HEK293 (cell line): Measurements from ENCODE around the gene ARPC4.

ENCODE experiments used
- EGR2 ChIP-seq: fragments of 450-650 bp; formaldehyde crosslinking; IDR thresholded peaks from 2 replicates; pipeline ENCODE4 v1.5.1; 2016; ENCODE audit warnings: low read depth, missing biosample characterization, missing genetic modification characterization
- GLI4 ChIP-seq: fragments of 450-650 bp; formaldehyde crosslinking; IDR thresholded peaks from 2 replicates; pipeline ENCODE4 v1.5.1; 2016; ENCODE audit warnings: missing biosample characterization, missing genetic modification characterization
- MZF1 ChIP-seq: fragments of 450-650 bp; formaldehyde crosslinking; IDR thresholded peaks from 2 replicates; pipeline ENCODE4 v1.5.1; 2017; ENCODE audit warnings: missing biosample characterization, missing genetic modification characterization, borderline replicate concordance
- PATZ1 ChIP-seq: fragments of 450-650 bp; formaldehyde crosslinking; IDR thresholded peaks from 2 replicates; pipeline ENCODE4 v1.5.1; 2016; ENCODE audit warnings: missing biosample characterization, missing genetic modification characterization
- PBX3 ChIP-seq: sonication (generic); formaldehyde crosslinking; IDR thresholded peaks from 2 replicates; pipeline ENCODE4 v1.8.1; 2022; ENCODE audit warnings: mild to moderate bottlenecking, moderate library complexity, missing genetic modification reagents
- REST ChIP-seq: fragments of 450-650 bp; formaldehyde crosslinking; IDR thresholded peaks from 2 replicates; pipeline ENCODE4 v1.5.1; 2016; ENCODE audit warnings: missing biosample characterization, missing genetic modification characterization
- WT1 ChIP-seq: fragments of 450-650 bp; formaldehyde crosslinking; IDR thresholded peaks from 2 replicates; pipeline ENCODE4 v1.5.1; 2016; ENCODE audit warnings: missing biosample characterization, missing genetic modification characterization
- YY2 ChIP-seq: fragments of 450-650 bp; formaldehyde crosslinking; IDR thresholded peaks from 2 replicates; pipeline ENCODE4 v1.5.1; 2016; ENCODE audit warnings: missing biosample characterization, missing genetic modification characterization
- ZBTB10 ChIP-seq: fragments of 450-650 bp; formaldehyde crosslinking; IDR thresholded peaks from 2 replicates; pipeline ENCODE4 v1.5.1; 2016; ENCODE audit warnings: missing biosample characterization, missing genetic modification characterization
- ZBTB26 ChIP-seq: fragments of 450-650 bp; formaldehyde crosslinking; optimal IDR thresholded peaks from 2 replicates; pipeline ENCODE3; 2016; ENCODE audit warnings: missing biosample characterization, mild to moderate bottlenecking, missing genetic modification characterization
- ZEB2 ChIP-seq: fragments of 450-650 bp; formaldehyde crosslinking; IDR thresholded peaks from 2 replicates; pipeline ENCODE4 v1.5.1; 2016; ENCODE audit warnings: missing biosample characterization, missing genetic modification characterization
- ZFP69B ChIP-seq: fragments of 450-650 bp; formaldehyde crosslinking; IDR thresholded peaks from 2 replicates; pipeline ENCODE4 v1.5.1; 2016; ENCODE audit warnings: missing biosample characterization, missing genetic modification characterization
- ZNF146 ChIP-seq: fragments of 450-650 bp; formaldehyde crosslinking; IDR thresholded peaks from 2 replicates; pipeline ENCODE4 v1.5.1; 2016; ENCODE audit warnings: missing biosample characterization, missing genetic modification characterization
- ZNF155 ChIP-seq: fragments of 450-650 bp; formaldehyde crosslinking; IDR thresholded peaks from 2 replicates; pipeline ENCODE4 v1.5.1; 2016; ENCODE audit warnings: missing biosample characterization, missing genetic modification characterization
- ZNF202 ChIP-seq: fragments of 450-650 bp; formaldehyde crosslinking; IDR thresholded peaks from 2 replicates; pipeline ENCODE4 v1.5.1; 2016; ENCODE audit warnings: missing biosample characterization, missing genetic modification characterization, borderline replicate concordance
- ZNF211 ChIP-seq: fragments of 450-650 bp; formaldehyde crosslinking; IDR thresholded peaks from 2 replicates; pipeline ENCODE4 v1.5.1; 2016; ENCODE audit warnings: low read depth, missing biosample characterization, missing genetic modification characterization
- ZNF239 ChIP-seq: fragments of 450-650 bp; formaldehyde crosslinking; IDR thresholded peaks from 2 replicates; pipeline ENCODE4 v1.5.1; 2016; ENCODE audit warnings: missing biosample characterization, missing genetic modification characterization
- ZNF335 ChIP-seq: fragments of 450-650 bp; formaldehyde crosslinking; conservative IDR thresholded peaks from 2 replicates; pipeline ENCODE4 v1.5.1; 2016; ENCODE audit warnings: missing biosample characterization, missing genetic modification characterization
- ZNF433 ChIP-seq: fragments of 450-650 bp; formaldehyde crosslinking; IDR thresholded peaks from 2 replicates; pipeline ENCODE4 v1.5.1; 2016; ENCODE audit warnings: missing biosample characterization, missing genetic modification characterization, low read depth
- ZNF473 ChIP-seq: fragments of 450-650 bp; formaldehyde crosslinking; IDR thresholded peaks from 2 replicates; pipeline ENCODE4 v1.5.1; 2017; ENCODE audit warnings: missing biosample characterization, missing genetic modification characterization
- ZNF488 ChIP-seq: fragments of 450-650 bp; formaldehyde crosslinking; IDR thresholded peaks from 2 replicates; pipeline ENCODE4 v1.5.1; 2016; ENCODE audit warnings: missing biosample characterization, missing genetic modification characterization
- ZNF501 ChIP-seq: fragments of 450-650 bp; formaldehyde crosslinking; IDR thresholded peaks from 2 replicates; pipeline ENCODE4 v1.5.1; 2016; ENCODE audit warnings: missing biosample characterization, missing genetic modification characterization
- ZNF510 ChIP-seq: fragments of 450-650 bp; formaldehyde crosslinking; IDR thresholded peaks from 2 replicates; pipeline ENCODE4 v1.5.1; 2018; ENCODE audit warnings: mild to moderate bottlenecking, missing genetic modification characterization, missing biosample characterization; ENCODE audit not compliant: insufficient replicate concordance
- ZNF558 ChIP-seq: fragments of 450-650 bp; formaldehyde crosslinking; IDR thresholded peaks from 2 replicates; pipeline ENCODE4 v1.5.1; 2016; ENCODE audit warnings: missing biosample characterization, missing genetic modification characterization
- ZNF585B ChIP-seq: fragments of 450-650 bp; formaldehyde crosslinking; IDR thresholded peaks from 2 replicates; pipeline ENCODE4 v1.5.1; 2016; ENCODE audit warnings: missing biosample characterization, missing genetic modification characterization
- ZNF664 ChIP-seq: fragments of 450-650 bp; formaldehyde crosslinking; IDR thresholded peaks from 2 replicates; pipeline ENCODE4 v1.5.1; 2016; ENCODE audit warnings: missing biosample characterization, missing genetic modification characterization
- ZNF677 ChIP-seq: fragments of 450-650 bp; IDR thresholded peaks from 2 replicates; pipeline ENCODE4 v1.5.0; 2018; ENCODE audit warnings: missing biosample characterization, mild to moderate bottlenecking, missing genetic modification characterization, moderate library complexity
- ZNF707 ChIP-seq: fragments of 450-650 bp; formaldehyde crosslinking; IDR thresholded peaks from 2 replicates; pipeline ENCODE4 v1.5.1; 2016; ENCODE audit warnings: missing biosample characterization, missing genetic modification characterization
- ZNF843 ChIP-seq: fragments of 450-650 bp; formaldehyde crosslinking; IDR thresholded peaks from 2 replicates; pipeline ENCODE4 v1.5.1; 2016; ENCODE audit warnings: missing biosample characterization, missing genetic modification characterization

The ARPC4 gene

GRCh38 chr3:9749645-9750555 lies 43.0 kb upstream of the ARPC4 start, which contains the start of gene OGG1 (continued):
- TF ChIP-seq ZBTB10 (tag by site-specific recombination): peak; percentile 81
- TF ChIP-seq REST: no peak
- TF ChIP-seq EGR2 (tag by site-specific recombination): peak; percentile 99
- peak; percentile 96 for TF ChIP-seq ZNF335 (tag by site-specific recombination)
- no peak for TF ChIP-seq ZNF211 (tag by site-specific recombination)
- no peak for TF ChIP-seq ZNF146 (tag by site-specific recombination)
- no peak for TF ChIP-seq ZNF433
- TF ChIP-seq WT1 (tag by site-specific recombination): 0 out of 2 replicates have a peak, but pooled peaks have one; percentile 32
- TF ChIP-seq ZNF843 (tag by site-specific recombination): no peak; the same call in 1 of the 2 replicates
- TF ChIP-seq ZNF155: no peak
- peak; percentile 74 for TF ChIP-seq ZEB2 (tag by site-specific recombination)
- TF ChIP-seq PATZ1 (tag by site-specific recombination): peak; percentile 97
- TF ChIP-seq ZBTB26 (tag by site-specific recombination): peak; percentile 85
- no peak for TF ChIP-seq ZNF664 (tag by site-specific recombination)
- no peak for TF ChIP-seq ZNF239 (tag by site-specific recombination)
- no peak for TF ChIP-seq YY2 (tag by site-specific recombination)
- TF ChIP-seq ZNF510 (tag by site-specific recombination): no peak
- peak; percentile 30; the same call in 1 of the 2 replicates for TF ChIP-seq ZFP69B (tag by site-specific recombination)
- TF ChIP-seq GLI4: no peak
- TF ChIP-seq ZNF585B (tag by site-specific recombination): no peak
- no peak for TF ChIP-seq ZNF473 (tag by site-specific recombination)
- no peak for TF ChIP-seq ZNF677 (tag by site-specific recombination)
- TF ChIP-seq ZNF707 (tag by site-specific recombination): no peak
- no peak for TF ChIP-seq ZNF558 (tag by site-specific recombination)
- no peak for TF ChIP-seq MZF1 (tag by site-specific recombination)
- no peak for TF ChIP-seq ZNF202
- no peak for TF ChIP-seq ZNF488 (tag by site-specific recombination)
- peak; percentile 54 for TF ChIP-seq ZNF501
- no peak for TF ChIP-seq PBX3 (CRISPR knock-in tag)
